ENCODE measurements around the gene AKT1.

Gene AKT1

DNA sequence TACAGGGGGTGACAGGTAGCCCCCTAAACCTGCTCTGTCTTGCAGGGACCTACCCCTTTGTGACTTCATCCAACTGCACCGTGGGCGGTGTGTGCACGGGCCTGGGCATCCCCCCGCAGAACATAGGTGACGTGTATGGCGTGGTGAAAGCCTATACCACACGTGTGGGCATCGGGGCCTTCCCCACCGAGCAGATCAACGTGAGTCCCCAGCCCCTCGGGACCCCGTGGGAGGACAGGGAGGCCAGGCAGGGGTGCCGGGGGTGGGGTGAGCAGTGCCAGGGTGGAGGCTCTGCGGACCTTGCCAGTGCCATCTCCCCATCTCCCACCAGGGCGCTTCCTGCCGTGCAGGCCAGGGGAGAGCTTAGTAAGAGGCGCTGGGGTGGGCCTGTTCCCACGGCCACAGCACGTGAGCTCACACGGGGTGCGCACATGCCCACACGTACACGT, 53.7 kb downstream of the AKT1 start:
- no peak for DNase-seq (ENCODE audit: low read depth)
- TF ChIP-seq, protein P1, sequence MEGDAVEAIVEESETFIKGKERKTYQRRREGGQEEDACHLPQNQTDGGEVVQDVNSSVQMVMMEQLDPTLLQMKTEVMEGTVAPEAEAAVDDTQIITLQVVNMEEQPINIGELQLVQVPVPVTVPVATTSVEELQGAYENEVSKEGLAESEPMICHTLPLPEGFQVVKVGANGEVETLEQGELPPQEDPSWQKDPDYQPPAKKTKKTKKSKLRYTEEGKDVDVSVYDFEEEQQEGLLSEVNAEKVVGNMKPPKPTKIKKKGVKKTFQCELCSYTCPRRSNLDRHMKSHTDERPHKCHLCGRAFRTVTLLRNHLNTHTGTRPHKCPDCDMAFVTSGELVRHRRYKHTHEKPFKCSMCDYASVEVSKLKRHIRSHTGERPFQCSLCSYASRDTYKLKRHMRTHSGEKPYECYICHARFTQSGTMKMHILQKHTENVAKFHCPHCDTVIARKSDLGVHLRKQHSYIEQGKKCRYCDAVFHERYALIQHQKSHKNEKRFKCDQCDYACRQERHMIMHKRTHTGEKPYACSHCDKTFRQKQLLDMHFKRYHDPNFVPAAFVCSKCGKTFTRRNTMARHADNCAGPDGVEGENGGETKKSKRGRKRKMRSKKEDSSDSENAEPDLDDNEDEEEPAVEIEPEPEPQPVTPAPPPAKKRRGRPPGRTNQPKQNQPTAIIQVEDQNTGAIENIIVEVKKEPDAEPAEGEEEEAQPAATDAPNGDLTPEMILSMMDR (conservative IDR thresholded peaks at IDR 0.05; ENCODE audit: low read depth, low read length) = no peak
- no peak overlapping the region for H3K4me3 ChIP-seq (ENCODE audit: low read length)

DNA sequence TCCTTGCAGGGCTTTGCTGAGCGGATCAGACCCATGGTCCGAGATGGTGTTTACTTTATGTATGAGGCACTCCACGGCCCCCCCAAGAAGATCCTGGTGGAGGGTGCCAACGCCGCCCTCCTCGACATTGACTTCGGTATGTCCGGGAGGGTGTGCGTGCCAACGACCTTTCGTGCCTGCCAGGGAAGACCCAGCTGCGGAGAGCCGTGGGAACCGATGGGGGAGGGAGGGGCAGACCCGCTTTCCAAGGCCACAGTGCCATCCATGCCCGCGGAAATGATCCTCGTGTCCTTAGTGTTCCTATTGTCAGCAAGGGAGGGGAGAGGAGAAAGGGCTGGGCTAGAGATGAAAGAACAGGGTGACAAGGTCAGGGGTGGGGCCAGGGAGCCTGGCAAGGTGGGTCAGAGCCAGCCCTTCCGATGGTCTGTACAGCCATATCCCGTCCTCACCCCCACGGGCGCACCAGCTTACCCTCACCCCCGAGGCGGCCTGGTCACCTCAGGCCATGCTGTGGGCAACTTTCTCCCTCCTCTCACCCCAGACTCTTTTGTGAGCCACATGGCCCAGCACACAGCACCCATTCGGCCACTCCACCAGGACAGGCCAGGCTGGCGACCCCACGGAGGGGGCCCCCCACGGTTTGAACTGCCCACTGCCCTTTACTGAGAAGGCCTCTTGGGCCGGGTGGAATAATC, 54.3 kb downstream of the AKT1 start:
- TF ChIP-seq, protein P1 (conservative IDR thresholded peaks at IDR 0.05; ENCODE audit: low read depth, low read length) = no peak
- DNase-seq (ENCODE audit: low read depth) = no peak
- H3K4me3 ChIP-seq (ENCODE audit: low read length) = no peak overlapping the region

DNA sequence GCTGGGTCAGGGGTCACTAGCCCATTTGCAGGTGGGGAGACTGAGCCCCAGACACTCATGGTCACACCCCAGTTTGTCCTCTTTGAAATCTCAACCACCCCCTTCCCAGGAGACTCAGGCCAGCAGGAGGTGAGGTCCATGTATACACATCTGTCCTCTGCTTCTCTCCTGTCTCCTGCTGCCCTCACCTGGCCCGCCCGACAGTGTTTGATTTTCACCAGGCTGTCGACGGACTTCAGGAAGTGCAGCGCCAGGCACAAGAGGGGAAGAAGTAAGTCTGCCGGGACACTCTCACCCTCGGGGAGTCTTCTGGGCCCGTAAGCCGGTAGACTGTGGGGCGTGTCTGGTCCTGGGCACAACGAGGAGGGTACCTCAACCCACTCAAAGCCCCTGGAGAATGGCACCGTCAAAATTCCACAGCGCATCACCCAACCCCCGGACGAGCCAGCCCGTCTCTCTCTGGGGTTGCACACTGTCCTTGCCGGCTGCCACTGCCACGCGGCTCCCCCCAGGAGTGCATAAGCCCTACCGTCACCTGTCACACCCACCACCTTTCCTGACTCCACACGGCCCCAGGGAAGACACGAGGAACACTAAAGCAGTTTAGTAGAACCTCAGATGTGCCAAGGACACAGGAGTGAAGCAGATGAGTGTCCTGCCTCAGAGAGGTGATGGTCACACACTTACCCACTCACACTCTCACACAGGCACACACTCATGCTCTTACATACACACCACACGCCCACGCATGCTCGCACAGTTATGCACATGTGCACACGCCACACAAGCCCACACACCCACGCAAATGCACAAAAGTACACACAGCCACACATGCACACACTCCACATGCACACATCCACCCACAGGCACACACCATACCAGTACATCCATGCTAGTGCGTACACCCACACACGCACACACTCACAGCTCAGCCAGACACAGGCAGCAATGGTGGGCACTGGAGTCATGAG, 55.7 kb downstream of the AKT1 start:
- H3K4me3 ChIP-seq (ENCODE audit: low read length) = no peak overlapping the region
- TF ChIP-seq, protein P1 (conservative IDR thresholded peaks at IDR 0.05; ENCODE audit: low read depth, low read length) = no peak

DNA sequence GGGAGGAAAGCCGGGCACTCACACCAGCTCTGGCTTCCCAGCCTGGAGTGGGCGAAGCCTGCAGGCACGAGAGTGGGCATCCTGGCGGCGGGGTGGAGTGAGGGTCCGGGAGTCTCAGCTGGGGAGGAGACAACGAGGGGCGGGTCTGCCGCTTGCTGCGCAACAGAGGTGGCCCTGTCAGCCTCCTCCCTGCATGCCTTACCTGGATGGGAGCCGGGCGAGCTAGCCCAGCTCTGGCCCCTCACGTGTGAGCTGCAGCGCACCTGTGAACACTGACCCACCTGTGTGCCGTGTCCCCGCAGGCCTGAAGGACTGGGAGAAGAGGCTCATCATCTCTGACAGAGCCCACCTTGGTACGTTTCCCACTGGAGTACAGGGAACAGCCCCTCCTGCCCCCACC, 56.5 kb downstream of the AKT1 start:
- no peak for DNase-seq (ENCODE audit: low read depth)
- no peak overlapping the region for H3K4me3 ChIP-seq (ENCODE audit: low read length)
- TF ChIP-seq, protein P1 (conservative IDR thresholded peaks at IDR 0.05; ENCODE audit: low read depth, low read length) = no peak

More for the DNA sequence above, 55.7 kb downstream of the AKT1 start:
- DNase-seq (ENCODE audit: low read depth) = no peak

DNA sequence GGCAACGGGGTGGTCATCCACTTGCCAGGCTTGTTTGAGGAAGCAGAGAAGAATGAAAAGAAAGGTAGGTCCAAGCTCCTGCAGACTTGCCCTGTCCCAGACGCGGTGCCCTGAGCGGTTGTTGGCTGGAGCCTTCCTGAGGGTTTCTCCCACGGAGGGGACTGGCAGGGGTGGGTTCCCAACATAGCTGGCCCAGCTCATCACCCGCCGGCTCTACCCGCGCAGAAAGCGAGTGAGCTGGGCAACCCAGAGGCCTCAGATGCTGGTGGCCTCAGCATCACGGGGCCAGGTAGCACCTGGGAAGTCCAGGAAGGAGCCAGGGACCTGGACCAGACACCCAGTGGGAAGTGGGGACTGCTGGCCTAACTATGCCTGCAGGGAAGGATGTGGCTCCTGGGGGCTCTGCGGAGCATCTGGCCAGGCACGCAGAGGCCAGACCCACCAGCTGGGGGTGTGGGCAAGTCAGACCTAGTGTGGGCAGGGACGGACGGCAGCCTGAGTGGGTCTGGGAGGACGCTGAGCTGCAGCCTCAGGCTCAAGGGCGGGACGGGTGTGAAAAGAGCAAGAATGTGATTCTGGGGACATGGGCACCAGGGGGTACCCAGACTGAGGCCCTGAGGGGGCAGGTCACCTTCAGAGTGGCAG, 57.1 kb downstream of the AKT1 start:
- TF ChIP-seq, protein P1 (conservative IDR thresholded peaks at IDR 0.05; ENCODE audit: low read depth, low read length) = no peak
- no peak overlapping the region for H3K4me3 ChIP-seq (ENCODE audit: low read length)
- DNase-seq (ENCODE audit: low read depth) = no peak

DNA sequence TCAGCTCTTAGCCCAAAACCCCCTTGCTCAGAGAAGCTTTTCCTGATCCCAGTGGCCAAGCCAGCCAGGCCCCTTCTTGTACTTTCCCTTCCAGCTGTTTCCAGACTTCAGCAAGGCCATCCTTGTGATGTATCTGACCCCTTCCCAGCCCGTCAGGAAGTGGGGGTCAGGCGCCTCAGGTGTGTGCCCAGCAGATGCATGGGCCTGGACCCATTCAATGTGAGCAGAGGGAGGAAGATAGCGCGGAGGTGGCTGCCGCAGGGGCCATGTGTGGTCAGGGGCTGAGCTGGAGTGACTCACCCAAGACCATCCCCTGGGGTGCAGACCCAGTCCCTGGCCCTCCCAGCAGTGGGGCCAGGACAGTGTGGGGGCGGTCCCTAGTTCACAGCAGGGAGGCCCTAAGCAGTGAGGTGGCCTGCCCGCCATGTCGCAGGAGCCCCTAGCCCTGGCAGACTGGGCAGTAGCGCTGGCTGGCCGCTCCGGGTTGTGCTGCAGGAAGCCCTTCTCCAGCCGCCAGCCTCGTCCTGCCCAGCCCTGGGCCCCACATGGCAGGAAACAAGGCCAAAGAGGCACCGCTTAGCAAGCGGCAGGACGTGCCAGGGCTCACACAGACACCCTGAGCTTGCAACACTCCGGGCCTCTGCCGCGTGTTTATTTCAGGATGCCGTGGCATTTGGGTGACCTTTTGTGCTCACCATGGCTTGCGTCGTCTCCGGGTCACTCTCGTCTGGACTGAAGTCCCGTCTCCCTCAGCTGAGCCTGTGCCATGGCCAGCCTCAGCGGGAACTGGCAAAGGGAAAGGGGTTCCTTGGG, 59.5 kb downstream of the AKT1 start:
- DNase-seq (ENCODE audit: low read depth) = no peak
- TF ChIP-seq, protein P1 (conservative IDR thresholded peaks at IDR 0.05; ENCODE audit: low read depth, low read length) = no peak
- H3K4me3 ChIP-seq (ENCODE audit: low read length) = no peak overlapping the region
